ENCODE results near the gene CACNA1C.

GRCh38 chr12:2229661-2230539 is 177.1 kb downstream of the CACNA1C start:
- TF ChIP-seq CTCF (IDR thresholded peaks at IDR 0.05) (no peak), POLR2A (IDR thresholded peaks at IDR 0.05) (no peak), POLR2AphosphoS5 (IDR thresholded peaks at IDR 0.05) (no peak)
